Ishikawa (cell line): Measurements from ENCODE around the gene NME3.

Source experiments
- CEBPB ChIP-seq: IDR thresholded peaks from 2 replicates; pipeline ENCODE4 v1.6.1; 2012
- CREB1 ChIP-seq: IDR thresholded peaks from 2 replicates; pipeline ENCODE4 v1.6.1; 2012; ENCODE audit warnings: low read depth
- EGR1 ChIP-seq: IDR thresholded peaks from 2 replicates; pipeline ENCODE4 v1.6.1; 2012
- EP300 ChIP-seq: IDR thresholded peaks from 2 replicates; pipeline ENCODE4 v1.6.1; 2012; ENCODE audit warnings: borderline replicate concordance
- FOXM1 ChIP-seq: IDR thresholded peaks from 2 replicates; pipeline ENCODE4 v1.6.1; 2012; ENCODE audit warnings: low read depth, borderline replicate concordance
- MAX ChIP-seq: IDR thresholded peaks from 2 replicates; pipeline ENCODE4 v1.6.1; 2012
- NFIC ChIP-seq: IDR thresholded peaks from 2 replicates; pipeline ENCODE4 v1.6.1; 2012
- RAD21 ChIP-seq: IDR thresholded peaks from 2 replicates; pipeline ENCODE4 v1.6.1; 2012; ENCODE audit warnings: low read depth
- REST ChIP-seq: IDR thresholded peaks from 2 replicates; pipeline ENCODE4 v1.6.1; 2012; ENCODE audit warnings: low read depth, mild to moderate bottlenecking
- TAF1 ChIP-seq: IDR thresholded peaks from 2 replicates; pipeline ENCODE4 v1.6.1; 2012; ENCODE audit warnings: low read depth, mild to moderate bottlenecking
- TCF12 ChIP-seq: IDR thresholded peaks from 2 replicates; pipeline ENCODE4 v1.6.1; 2012; ENCODE audit warnings: low read depth
- TEAD4 ChIP-seq: IDR thresholded peaks from 2 replicates; pipeline ENCODE4 v1.6.1; 2012
- USF1 ChIP-seq: IDR thresholded peaks from 2 replicates; pipeline ENCODE4 v1.6.1; 2012
- YY1 ChIP-seq: IDR thresholded peaks from 2 replicates; pipeline ENCODE4 v1.6.1; 2012; ENCODE audit warnings: low read depth
- ZBTB7A ChIP-seq: IDR thresholded peaks from 2 replicates; pipeline ENCODE4 v1.6.1; 2012; ENCODE audit warnings: low read depth

The NME3 gene

GRCh38 chr16:1760911-1761310, 10.4 kb downstream of the NME3 start:
- TF ChIP-seq FOXM1 (no peak), MAX (no peak), CEBPB (no peak), TCF12 (no peak), TEAD4 (no peak), EP300 (no peak), NFIC (no peak)

- TF ChIP-seq NFIC: no peak
- no peak for TF ChIP-seq REST
- no peak for TF ChIP-seq EGR1
- no peak for TF ChIP-seq EP300
- TF ChIP-seq CREB1: no peak
- no peak for TF ChIP-seq RAD21
- TF ChIP-seq TCF12: no peak
- TF ChIP-seq YY1: no peak
- no peak for TF ChIP-seq MAX
- TF ChIP-seq FOXM1: no peak
- no peak for TF ChIP-seq TAF1
- no peak for TF ChIP-seq TEAD4
- TF ChIP-seq CEBPB: no peak
- TF ChIP-seq USF1: no peak
- no peak for TF ChIP-seq ZBTB7A
These were observed 11.8 kb downstream of the NME3 start for GRCh38 chr16:1759511-1759910.

GRCh38 chr16:1758923-1759322, 12.4 kb downstream of the NME3 start:
- TF ChIP-seq NFIC: no peak

GRCh38 chr16:1757714-1758461, 13.5 kb downstream of the NME3 start:
- TF ChIP-seq REST (no peak), RAD21 (no peak), MAX (no peak), EGR1 (no peak)

- no peak for TF ChIP-seq REST
- no peak for TF ChIP-seq USF1
- no peak for TF ChIP-seq YY1
- TF ChIP-seq FOXM1: no peak
- TF ChIP-seq EP300: no peak
- TF ChIP-seq EGR1: no peak
- no peak for TF ChIP-seq CREB1
- no peak for TF ChIP-seq TCF12
- no peak for TF ChIP-seq NFIC
These were observed 17.1 kb downstream of the NME3 start for GRCh38 chr16:1754204-1754603.
